PC-9 (cell line): ENCODE measurements around the gene MBNL1.

Experiments used
- EZH2 ChIP-seq: fragments of 200-600 bp; sonication (generic); IDR thresholded peaks from 2 replicates; pipeline ENCODE4 v1.8.0; 2017; ENCODE audit warnings: antibody characterized with exemption, low read depth
- TF ChIP-seq, protein P1 (sequence below): fragments of 200-600 bp; sonication (generic); conservative IDR thresholded peaks from 2 replicates; pipeline ENCODE4 v1.6.1; 2017; ENCODE audit warnings: mixed run types, antibody characterized with exemption, mild to moderate bottlenecking, moderate library complexity

GRCh38 chr3:152279479-152279878 is 10.8 kb downstream of the MBNL1 start:
- TF ChIP-seq, protein P1, sequence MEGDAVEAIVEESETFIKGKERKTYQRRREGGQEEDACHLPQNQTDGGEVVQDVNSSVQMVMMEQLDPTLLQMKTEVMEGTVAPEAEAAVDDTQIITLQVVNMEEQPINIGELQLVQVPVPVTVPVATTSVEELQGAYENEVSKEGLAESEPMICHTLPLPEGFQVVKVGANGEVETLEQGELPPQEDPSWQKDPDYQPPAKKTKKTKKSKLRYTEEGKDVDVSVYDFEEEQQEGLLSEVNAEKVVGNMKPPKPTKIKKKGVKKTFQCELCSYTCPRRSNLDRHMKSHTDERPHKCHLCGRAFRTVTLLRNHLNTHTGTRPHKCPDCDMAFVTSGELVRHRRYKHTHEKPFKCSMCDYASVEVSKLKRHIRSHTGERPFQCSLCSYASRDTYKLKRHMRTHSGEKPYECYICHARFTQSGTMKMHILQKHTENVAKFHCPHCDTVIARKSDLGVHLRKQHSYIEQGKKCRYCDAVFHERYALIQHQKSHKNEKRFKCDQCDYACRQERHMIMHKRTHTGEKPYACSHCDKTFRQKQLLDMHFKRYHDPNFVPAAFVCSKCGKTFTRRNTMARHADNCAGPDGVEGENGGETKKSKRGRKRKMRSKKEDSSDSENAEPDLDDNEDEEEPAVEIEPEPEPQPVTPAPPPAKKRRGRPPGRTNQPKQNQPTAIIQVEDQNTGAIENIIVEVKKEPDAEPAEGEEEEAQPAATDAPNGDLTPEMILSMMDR: no peak
- TF ChIP-seq EZH2: no peak
